Measurements from ENCODE around the gene MRPL17. TPM values are rescaled to one million over a fixed set of nuclear protein-coding genes. Genes with fewer than 3 reads are reported as not detected.

The MRPL17 gene
- total RNA-seq, 6 experiments from 2014 or later: 79.5 to 111 (median 89.4) TPM

GRCh38 chr11:6681949-6682348, 1.2 kb downstream of the MRPL17 start:
- TF ChIP-seq, protein P1, sequence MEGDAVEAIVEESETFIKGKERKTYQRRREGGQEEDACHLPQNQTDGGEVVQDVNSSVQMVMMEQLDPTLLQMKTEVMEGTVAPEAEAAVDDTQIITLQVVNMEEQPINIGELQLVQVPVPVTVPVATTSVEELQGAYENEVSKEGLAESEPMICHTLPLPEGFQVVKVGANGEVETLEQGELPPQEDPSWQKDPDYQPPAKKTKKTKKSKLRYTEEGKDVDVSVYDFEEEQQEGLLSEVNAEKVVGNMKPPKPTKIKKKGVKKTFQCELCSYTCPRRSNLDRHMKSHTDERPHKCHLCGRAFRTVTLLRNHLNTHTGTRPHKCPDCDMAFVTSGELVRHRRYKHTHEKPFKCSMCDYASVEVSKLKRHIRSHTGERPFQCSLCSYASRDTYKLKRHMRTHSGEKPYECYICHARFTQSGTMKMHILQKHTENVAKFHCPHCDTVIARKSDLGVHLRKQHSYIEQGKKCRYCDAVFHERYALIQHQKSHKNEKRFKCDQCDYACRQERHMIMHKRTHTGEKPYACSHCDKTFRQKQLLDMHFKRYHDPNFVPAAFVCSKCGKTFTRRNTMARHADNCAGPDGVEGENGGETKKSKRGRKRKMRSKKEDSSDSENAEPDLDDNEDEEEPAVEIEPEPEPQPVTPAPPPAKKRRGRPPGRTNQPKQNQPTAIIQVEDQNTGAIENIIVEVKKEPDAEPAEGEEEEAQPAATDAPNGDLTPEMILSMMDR (IDR thresholded peaks at IDR 0.05): no peak
- DNase-seq: peak; percentile 12
- Mint-ChIP-seq H3K4me3 (peak overlapping the region; percentile 98), H3K4me1 (ENCODE audit: low read depth) (peaks cover 23% of the 10 kb centered on the region), H3K9me3 (no peaks in the 10 kb centered on the region), H3K36me3 (ENCODE audit: low read depth) (peaks cover 11% of the 10 kb centered on the region), H3K27ac (peak overlapping the region; percentile 89), H3K27me3 (ENCODE audit: insufficient read depth) (peaks cover 1% of the 10 kb centered on the region; the same call in 1 of the 2 replicates)

GRCh38 chr11:6681505-6681904, 1.6 kb downstream of the MRPL17 start:
- peaks cover 11% of the 10 kb centered on the region for H3K36me3 Mint-ChIP-seq (ENCODE audit: low read depth)
- H3K27me3 Mint-ChIP-seq (ENCODE audit: insufficient read depth): peaks cover 1% of the 10 kb centered on the region; the same call in 1 of the 2 replicates
- H3K4me1 Mint-ChIP-seq (ENCODE audit: low read depth): peaks cover 23% of the 10 kb centered on the region
- H3K27ac Mint-ChIP-seq: no peak overlapping the region
- peak overlapping the region; percentile 98 for H3K4me3 Mint-ChIP-seq
- TF ChIP-seq, protein P1 (IDR thresholded peaks at IDR 0.05): no peak
- H3K9me3 Mint-ChIP-seq: no peaks in the 10 kb centered on the region
- DNase-seq: no peak

DNA sequence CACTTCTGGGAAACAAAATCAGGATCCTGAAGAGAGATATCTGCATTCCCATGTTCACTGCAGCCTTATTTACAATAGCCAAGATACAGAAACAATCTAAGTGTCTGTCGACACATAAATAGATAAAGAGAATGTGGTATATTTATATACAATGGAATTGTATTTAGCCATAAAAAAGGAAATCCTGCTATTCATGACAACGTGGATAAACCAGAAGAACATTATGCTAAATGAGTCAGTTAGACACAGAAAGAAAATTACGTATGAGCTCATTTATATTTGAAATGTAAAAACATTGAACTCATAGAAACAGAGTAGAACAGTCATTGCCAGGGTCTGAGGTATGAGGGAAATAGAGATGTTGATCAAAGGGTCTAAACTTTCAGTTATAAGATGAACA, 6.1 kb downstream of the MRPL17 start:
- no peak overlapping the region for H3K27ac Mint-ChIP-seq
- no peak for DNase-seq
- H3K27me3 Mint-ChIP-seq (ENCODE audit: insufficient read depth): no peaks in the 10 kb centered on the region; the same call in 1 of the 2 replicates
- no peaks in the 10 kb centered on the region for H3K9me3 Mint-ChIP-seq
- H3K4me1 Mint-ChIP-seq (ENCODE audit: low read depth): peaks cover 11% of the 10 kb centered on the region
- H3K4me3 Mint-ChIP-seq: no peak overlapping the region
- TF ChIP-seq, protein P1 (IDR thresholded peaks at IDR 0.05): no peak
- peaks cover 9% of the 10 kb centered on the region for H3K36me3 Mint-ChIP-seq (ENCODE audit: low read depth)

DNA sequence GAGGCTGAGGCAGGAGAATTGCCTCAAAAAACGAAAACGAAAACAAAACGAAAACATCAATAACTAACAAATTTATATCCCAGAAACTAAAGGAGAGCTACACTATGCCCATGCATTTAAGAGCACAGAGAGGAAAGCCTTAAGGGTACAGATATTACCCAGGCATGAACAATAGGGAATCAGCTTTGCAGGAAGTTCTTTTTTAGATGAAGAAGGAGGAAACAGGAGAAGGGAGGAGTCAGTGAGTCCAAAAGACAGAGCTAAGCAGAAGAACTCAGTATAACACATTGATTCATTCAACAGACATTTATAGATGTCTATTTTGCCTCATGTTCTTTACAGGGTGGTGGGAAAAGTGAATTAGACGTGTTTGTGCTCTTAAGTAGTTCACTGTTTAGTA, 8.3 kb downstream of the MRPL17 start:
- Mint-ChIP-seq H3K27ac (no peak overlapping the region), H3K27me3 (ENCODE audit: insufficient read depth) (peaks cover 3% of the 10 kb centered on the region), H3K9me3 (no peaks in the 10 kb centered on the region), H3K4me1 (ENCODE audit: low read depth) (no peaks in the 10 kb centered on the region), H3K4me3 (no peak overlapping the region), H3K36me3 (ENCODE audit: low read depth) (no peaks in the 10 kb centered on the region)
- TF ChIP-seq, protein P1 (IDR thresholded peaks at IDR 0.05): no peak
- no peak for DNase-seq

DNA sequence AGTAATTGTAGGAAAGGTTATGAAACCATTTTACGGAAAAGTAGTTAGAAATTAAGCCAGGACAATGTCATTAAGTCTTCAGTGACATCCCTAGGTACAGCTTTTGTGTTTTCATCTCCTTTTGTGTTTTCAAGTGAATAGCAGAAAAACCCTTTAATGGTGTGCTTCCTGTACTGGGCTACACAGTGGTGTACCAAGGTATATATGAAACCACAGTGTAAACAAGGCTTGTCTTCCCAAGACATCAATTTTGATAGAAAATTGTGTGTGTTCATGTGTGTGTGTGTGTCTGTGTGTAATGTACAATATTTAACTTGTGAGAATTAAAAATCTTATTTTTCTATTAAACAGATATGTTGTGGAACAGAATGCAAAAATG, 8.9 kb downstream of the MRPL17 start:
- H3K36me3 Mint-ChIP-seq (ENCODE audit: low read depth): no peaks in the 10 kb centered on the region
- TF ChIP-seq, protein P1 (IDR thresholded peaks at IDR 0.05): no peak
- H3K4me1 Mint-ChIP-seq (ENCODE audit: low read depth): no peaks in the 10 kb centered on the region
- no peaks in the 10 kb centered on the region for H3K9me3 Mint-ChIP-seq
- no peak overlapping the region for H3K27ac Mint-ChIP-seq
- peaks cover 3% of the 10 kb centered on the region for H3K27me3 Mint-ChIP-seq (ENCODE audit: insufficient read depth)
- H3K4me3 Mint-ChIP-seq: no peak overlapping the region
- DNase-seq: no peak
